HL-60/S4 treated with retinoic acid at 250 ng/mL for 4 days and 3 days (cell line): ENCODE data around the gene ZDHHC12.
"Not testable (repeated sequence)": the region's sequence is repeated elsewhere in the genome, so short reads cannot be mapped to it uniquely, and the experiment has no call there.

Source experiments
- in situ Hi-C: fragments of 300-500 bp; cut with MboI; formaldehyde crosslinking; loops from 2 replicates; pipeline ENCODE4 v1.7.0; 2022; ENCODE audit warnings: low sequenced_read_pairs

The ZDHHC12 gene

GRCh38 chr9:128712451-128713410, 11.2 kb downstream of the ZDHHC12 start:
- in situ Hi-C loops: no loop called here

DNA sequence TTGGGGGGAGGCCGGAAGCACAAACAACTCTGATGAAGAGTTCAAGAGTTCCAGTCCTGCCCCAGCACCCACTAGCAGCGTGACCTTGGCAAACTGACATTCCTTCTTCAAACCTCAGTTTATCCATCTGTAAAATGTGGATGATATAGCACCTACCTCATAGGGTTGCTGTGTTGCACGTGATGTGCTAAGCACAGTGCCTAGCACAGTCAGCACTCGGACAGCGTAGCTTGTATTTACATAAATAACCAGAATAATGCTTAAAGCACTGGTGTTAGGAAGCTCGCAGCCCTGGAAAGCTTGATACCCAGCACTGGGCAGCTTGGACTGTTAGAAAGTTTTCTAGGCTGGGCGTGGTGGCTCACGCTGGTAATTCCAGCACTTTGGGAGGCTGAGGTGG, 16.5 kb downstream of the ZDHHC12 start:
- in situ Hi-C loops: no loop called here

DNA sequence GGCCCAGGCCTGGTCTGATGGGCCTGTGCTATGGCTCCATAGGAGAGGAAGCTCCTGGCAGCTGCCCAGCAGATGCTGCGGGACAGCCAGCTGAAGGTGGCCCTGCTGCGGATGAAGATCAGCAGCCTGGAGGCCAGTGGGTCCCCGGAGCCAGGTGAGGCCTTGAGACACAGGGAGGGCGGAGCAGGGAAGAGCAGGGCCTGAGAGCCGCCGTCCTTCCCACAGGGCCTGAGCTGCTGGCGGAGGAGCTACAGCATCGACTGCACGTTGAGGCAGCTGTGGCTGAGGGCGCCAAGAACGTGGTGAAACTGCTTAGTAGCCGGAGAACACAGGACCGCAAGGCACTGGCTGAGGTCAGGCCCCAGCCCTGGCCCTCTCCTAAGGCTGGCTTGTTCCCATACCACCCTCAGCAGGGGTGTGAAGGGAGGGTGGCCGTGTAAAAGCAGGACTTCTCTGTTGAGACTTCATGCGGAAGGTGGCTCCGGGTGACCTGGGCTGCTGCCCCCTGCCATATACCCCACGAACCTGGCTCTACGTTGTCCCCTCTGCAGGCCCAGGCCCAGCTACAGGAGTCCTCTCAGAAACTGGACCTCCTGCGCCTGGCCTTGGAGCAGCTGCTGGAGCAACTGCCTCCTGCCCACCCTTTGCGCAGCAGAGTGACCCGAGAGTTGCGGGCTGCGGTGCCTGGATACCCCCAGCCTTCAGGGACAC, 17.1 kb downstream of the ZDHHC12 start:
- in situ Hi-C loops: no loop called here

DNA sequence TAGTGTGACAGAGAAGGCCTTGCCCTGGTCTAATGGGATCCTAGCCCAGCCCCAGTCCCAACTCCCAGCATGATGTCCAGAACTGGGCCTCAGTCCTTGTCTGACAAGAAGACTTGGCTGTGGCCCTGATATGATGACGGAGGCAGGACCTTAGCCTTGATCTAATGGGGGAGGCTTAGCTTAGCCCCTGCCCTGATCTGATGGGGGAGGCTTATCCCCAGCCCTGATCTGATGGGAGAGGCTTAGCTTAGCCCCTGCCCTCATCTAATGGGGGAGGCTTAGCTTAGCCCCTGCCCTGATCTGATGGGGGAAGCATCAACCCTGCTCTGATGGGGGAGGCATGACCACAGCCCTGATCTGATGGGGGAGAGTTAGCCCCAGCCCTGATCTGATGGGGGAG, 17.9 kb downstream of the ZDHHC12 start:
- in situ Hi-C loops: no loop called here

GRCh38 chr9:128705051-128705965, 18.6 kb downstream of the ZDHHC12 start:
- in situ Hi-C loops: no loop called here

DNA sequence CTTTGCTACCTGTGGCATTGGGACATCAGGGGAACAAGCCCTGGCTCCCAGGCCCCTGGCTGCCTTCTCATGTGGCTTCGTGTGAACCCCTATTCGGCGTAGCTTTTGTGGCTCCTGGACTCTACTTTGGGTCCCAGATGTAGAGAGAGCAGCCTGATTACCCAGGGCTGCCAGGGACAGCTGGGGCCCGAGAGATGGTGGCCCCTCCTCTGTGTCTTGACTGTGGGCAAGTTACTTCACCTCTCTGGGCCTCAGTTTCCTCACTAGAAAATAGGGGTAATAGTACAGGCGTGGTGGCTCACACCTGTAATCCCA, 19.6 kb downstream of the ZDHHC12 start:
- in situ Hi-C loops: no loop called here

DNA sequence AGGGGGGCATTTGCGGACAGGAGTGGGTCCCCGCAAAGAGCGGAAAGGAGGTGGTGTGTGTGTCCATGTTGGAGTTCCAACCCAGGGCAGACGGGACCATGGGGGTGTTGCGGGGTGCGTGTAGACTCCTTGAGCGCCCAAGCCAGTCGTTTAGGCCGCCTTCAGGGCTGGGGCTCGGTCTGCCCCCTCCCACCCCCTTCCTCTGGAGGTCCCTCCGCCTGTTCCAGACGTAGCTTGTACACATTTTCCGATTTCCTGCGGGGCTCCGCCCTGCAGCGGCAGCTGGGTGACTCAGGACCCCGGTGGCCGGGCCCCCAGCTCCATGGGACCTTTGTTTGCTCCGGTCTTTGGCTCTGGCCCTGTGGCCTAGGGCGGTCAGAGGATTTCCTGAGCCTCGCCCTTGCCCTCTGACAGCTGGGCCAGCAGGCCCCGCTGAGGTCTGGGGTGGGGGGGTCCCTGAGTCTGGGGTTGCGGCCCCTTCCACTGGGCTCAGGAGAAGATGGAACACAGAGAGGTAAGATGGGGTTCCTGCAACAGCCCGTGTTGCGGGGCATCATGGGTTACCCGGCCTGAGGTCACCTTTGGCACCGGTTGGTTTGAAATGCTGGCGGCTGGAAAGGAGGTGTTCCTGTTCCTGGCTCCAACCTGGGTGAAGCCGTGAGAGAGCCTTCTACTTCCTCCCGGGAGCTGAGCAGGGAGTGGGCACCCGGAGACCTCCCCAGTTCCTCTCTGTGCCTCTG, 20.1 kb downstream of the ZDHHC12 start:
- in situ Hi-C loops: no loop called here

GRCh38 chr9:128702949-128703615, 20.8 kb downstream of the ZDHHC12 start:
- in situ Hi-C loops: no loop called here

DNA sequence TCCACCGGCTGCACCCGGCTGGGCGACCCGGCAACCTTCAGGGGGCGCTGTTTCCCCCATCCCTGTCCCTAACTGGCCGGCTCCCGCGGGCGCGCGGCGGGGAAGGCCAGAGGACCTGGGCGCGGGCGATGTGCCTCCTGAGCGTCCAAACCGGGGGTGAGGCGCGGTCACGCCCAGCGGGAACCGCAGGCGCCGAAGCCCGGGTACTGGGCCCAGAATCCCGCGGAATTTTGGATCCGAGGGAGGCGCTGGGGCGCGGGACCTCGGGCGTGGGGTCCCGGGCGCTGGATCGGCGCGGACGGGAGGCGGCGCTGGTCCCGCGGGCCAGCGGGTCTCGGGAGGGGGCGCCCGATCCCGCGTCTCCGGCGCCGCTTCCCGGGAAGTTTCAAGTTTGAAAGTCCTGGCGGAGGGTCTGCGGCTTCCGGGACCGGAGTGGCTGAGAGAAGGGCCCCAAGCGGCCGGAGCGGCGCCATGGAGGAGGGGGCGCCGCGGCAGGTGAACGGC, 21.4 kb downstream of the ZDHHC12 start, which contains the start of gene PKN3:
Gene PKN3 (plus strand): TSS at position 59 of the 504 bp plus-strand sequence. CDS start 413 bp downstream, at position 472.
- in situ Hi-C loops: no loop called here

DNA sequence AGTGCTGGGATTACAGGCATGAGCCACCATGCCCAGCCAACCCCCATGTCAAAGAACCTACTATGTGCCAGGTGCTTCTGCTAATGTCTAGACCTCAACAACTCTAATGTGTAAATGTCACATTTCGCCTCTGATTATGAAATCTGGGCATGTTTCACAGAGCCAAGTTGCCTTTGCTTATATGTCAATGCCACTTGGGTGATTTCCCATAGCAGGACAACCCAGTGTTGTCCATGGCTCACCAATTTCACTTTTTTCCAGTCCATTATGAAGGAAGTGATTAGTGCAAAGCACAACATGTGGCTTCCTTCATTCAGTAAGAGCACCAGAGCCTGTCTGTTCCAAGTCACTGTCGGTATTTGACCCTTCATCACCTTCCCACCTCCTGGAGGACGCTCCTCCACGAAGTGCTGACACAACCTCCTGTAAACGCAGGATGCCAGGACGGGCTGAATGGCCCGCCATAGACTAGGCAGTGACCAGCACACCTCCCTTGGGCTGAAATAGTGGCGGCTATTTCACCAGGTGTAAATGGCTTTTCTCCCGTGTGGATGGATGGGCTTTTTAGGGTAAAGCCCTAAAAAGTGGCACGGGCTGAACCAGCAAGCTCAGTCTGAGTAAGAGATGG, 22.6 kb downstream of the ZDHHC12 start:
- in situ Hi-C loops: no loop called here

DNA sequence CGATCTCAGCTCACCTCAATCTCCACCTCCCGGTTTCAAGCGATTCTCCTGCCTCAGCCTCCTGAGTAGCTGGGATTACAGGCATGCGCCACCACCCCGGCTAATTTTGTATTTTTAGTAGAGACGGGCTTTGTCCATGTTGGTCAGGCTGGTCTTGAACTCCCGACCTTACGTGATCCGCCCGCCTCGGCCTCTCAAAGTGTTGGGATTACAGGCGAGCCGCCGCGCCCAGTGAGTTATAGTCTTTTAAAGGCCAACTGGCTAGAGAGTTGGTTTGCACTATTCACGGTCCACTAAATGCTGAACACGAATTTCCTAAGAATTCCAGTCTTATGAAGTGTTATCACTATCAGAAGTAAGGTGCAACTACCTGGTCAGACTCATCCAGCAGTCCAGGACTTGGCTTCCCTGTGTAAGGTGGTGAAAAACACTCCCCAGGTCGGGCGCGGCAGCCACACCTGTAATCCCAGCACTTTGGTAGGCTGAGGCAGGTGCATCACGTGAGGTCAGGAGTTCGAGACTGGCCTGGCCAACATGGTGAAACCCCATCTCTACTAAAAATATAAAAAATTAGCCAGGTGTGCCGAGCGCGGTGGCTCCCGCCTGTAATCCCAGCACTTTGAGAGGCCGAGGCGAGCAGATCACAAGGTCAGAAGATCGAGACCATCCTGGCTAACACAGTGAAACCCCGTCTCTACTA, 24.7 kb downstream of the ZDHHC12 start:
- in situ Hi-C loops: not testable (repeated sequence)

GRCh38 chr9:128696923-128697707, 26.8 kb downstream of the ZDHHC12 start:
- in situ Hi-C loops: no loop called here

DNA sequence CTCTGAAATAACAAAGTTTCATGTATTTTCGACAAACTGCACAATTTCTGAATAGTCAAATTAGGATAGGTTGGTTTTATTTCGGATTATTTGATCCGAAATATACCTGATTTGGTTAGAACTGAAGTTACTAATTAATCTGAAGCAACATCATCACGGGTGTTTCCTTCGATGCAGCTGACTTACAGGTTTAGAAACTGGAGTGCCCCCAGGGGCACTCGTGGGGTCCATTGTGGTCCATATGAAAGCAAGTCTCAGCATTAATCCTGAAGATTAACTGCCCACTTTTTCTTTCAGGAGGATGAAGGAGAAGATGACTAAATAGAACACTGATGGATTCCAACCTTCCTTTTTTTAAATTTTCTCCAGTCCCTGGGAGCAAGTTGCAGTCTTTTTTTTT, 29.6 kb downstream of the ZDHHC12 start:
- in situ Hi-C loops: no loop called here

- in situ Hi-C loops: not testable (repeated sequence)
These were observed 30.2 kb downstream of the ZDHHC12 start for GRCh38 chr9:128693738-128694137.

GRCh38 chr9:128690684-128691034, 33.3 kb downstream of the ZDHHC12 start:
- in situ Hi-C loops: no loop called here

- in situ Hi-C loops: no loop called here
These were observed 33.9 kb downstream of the ZDHHC12 start for GRCh38 chr9:128689820-128690683.

GRCh38 chr9:128689293-128689774, 34.6 kb downstream of the ZDHHC12 start:
- in situ Hi-C loops: no loop called here
